ENCODE measurements around the gene TXNL4A. TPM values are rescaled to one million over a fixed set of nuclear protein-coding genes. Genes with fewer than 3 reads are reported as not detected.

Gene TXNL4A
- polyA plus RNA-seq, 1 of the 3 experiments (the other 2 are of a cell fraction) = 158 TPM

DNA sequence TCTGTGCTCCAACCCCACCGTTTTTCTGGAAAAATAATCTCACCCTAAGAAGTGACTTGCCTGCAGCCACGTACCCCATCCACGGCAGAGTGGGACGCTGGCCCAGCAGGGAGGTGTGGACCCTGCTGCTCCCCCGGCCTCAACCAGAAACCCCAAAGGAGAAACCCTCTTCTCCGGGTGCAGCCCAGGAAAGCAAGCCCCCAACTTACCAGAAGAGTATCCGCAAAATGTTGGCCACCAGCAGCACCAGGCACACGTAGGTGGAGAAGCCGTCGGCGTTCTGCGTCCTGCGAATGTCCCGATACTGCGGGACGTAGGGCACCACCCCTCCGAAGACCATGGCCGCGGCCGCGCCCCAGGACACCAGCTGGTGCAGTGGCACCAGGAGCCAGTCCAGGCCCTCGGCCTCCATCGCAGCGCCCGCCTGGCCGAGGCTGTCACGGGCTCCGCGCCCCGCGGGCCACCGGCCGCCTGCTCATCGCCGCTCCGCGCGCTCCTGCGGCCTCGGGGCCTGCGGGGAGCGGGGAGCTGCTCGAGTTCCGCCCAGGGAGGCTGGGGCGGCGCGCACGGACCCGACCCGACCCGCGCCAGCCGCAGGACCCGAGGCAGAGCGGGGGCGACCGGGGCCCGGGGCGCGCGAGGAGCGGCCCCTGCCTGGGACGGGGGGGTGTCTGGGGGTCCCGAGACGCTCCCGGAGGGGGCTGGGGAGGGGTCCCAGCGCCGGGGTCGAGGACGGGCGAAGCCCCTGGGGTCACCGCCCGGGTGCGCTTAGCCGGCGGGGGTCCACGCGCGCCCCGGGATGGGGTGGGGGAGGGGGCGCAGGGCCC, 37.6 kb downstream of the TXNL4A start:
- 3% methylated on average over 26 of the region's 81 CpGs for WGBS (ENCODE audit: low lambda C conversion rate)
- Histone ChIP-seq H3K79me2 (ENCODE audit: insufficient read depth) (peaks cover 34% of the 10 kb centered on the region), H3K4me2 (peak overlapping the region; percentile 87), H3K9me3 (no peaks in the 10 kb centered on the region), H3F3A (replicated peaks; ENCODE audit: insufficient read depth) (no peaks in the 10 kb centered on the region), H3K27ac (ENCODE audit: low read depth in 2 of 2, low read length in 1 of 2) (no peak overlapping the region; a peak in 1 of 4 replicates), H3K4me3 (ENCODE audit: low read depth in 2 of 2, low read length in 1 of 2) (peak overlapping the region; percentile 67 to 77), H3K27me3 (ENCODE audit: insufficient read depth) (no peaks in the 10 kb centered on the region), H3K9ac (peak overlapping the region; percentile 61), H3K9me2 (no peaks in the 10 kb centered on the region), H4K20me1 (ENCODE audit: insufficient read depth) (peaks cover 13% of the 10 kb centered on the region; the same call in 1 of the 2 replicates), H2AFZ (ENCODE audit: low read depth) (no peak overlapping the region), H3K36me3 (replicated peaks in 1 of 2; ENCODE audit: control insufficient read depth in 1 of 2, insufficient read depth in 2 of 2, low read length in 1 of 2) (peaks cover 0 to 3% of the 10 kb centered on the region in 2 experiments), H3K4me1 (ENCODE audit: control insufficient read depth in 1 of 2, insufficient read depth in 2 of 2, low read depth in 1 of 2, low read length in 1 of 2) (peaks cover 4 to 5% of the 10 kb centered on the region in 2 experiments; a peak in 1 of 4 replicates)
- CTCF ChIA-PET = interaction anchor here (0.6 kb wide), 1 partner anchor 72 kb away, joined by 3 read pairs; no protein-coding TSS in a partner anchor
- DNase-seq = peak; percentile 84
- POLR2A ChIA-PET = no interaction called here
- TF ChIP-seq, protein P1, sequence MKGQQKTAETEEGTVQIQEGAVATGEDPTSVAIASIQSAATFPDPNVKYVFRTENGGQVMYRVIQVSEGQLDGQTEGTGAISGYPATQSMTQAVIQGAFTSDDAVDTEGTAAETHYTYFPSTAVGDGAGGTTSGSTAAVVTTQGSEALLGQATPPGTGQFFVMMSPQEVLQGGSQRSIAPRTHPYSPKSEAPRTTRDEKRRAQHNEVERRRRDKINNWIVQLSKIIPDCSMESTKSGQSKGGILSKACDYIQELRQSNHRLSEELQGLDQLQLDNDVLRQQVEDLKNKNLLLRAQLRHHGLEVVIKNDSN (IDR thresholded peaks at IDR 0.05; ENCODE audit: borderline replicate concordance, low read depth) = no peak
- TF ChIP-seq FOXJ3 (CRISPR knock-in tag; IDR thresholded peaks at IDR 0.05) = no peak
- no peak for TF ChIP-seq CHD2 (IDR thresholded peaks at IDR 0.05; ENCODE audit: low read length, partially characterized antibody)
- no peak for TF ChIP-seq SIN3A (IDR thresholded peaks at IDR 0.05; ENCODE audit: borderline replicate concordance, low read depth, low read length)
- TF ChIP-seq, protein P2, sequence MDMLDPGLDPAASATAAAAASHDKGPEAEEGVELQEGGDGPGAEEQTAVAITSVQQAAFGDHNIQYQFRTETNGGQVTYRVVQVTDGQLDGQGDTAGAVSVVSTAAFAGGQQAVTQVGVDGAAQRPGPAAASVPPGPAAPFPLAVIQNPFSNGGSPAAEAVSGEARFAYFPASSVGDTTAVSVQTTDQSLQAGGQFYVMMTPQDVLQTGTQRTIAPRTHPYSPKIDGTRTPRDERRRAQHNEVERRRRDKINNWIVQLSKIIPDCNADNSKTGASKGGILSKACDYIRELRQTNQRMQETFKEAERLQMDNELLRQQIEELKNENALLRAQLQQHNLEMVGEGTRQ (IDR thresholded peaks at IDR 0.05; ENCODE audit: borderline replicate concordance, low read depth, low read length) = no peak
- no peak for TF ChIP-seq TCF12 (IDR thresholded peaks at IDR 0.05)
- TF ChIP-seq TAF1 (IDR thresholded peaks at IDR 0.05; ENCODE audit: borderline replicate concordance, low read depth, low read length) = no peak
- TF ChIP-seq RFX5 (IDR thresholded peaks at IDR 0.05; ENCODE audit: low read length) = no peak
- TF ChIP-seq FOSL2 (IDR thresholded peaks at IDR 0.05; ENCODE audit: borderline replicate concordance, low read depth) = no peak
- TF ChIP-seq TEAD4 (IDR thresholded peaks at IDR 0.05; ENCODE audit: borderline replicate concordance, insufficient read depth) = no peak
- TF ChIP-seq JUND (IDR thresholded peaks at IDR 0.05) = no peak
- TF ChIP-seq NRF1 (IDR thresholded peaks at IDR 0.05; ENCODE audit: low read depth, low read length) = no peak
- TF ChIP-seq YY1 (IDR thresholded peaks at IDR 0.05; ENCODE audit: low read depth) = no peak
- TF ChIP-seq, protein P3, sequence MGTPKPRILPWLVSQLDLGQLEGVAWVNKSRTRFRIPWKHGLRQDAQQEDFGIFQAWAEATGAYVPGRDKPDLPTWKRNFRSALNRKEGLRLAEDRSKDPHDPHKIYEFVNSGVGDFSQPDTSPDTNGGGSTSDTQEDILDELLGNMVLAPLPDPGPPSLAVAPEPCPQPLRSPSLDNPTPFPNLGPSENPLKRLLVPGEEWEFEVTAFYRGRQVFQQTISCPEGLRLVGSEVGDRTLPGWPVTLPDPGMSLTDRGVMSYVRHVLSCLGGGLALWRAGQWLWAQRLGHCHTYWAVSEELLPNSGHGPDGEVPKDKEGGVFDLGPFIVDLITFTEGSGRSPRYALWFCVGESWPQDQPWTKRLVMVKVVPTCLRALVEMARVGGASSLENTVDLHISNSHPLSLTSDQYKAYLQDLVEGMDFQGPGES (IDR thresholded peaks at IDR 0.05; ENCODE audit: low read depth, low read length) = no peak
- TF ChIP-seq MEF2A (IDR thresholded peaks at IDR 0.05; ENCODE audit: borderline replicate concordance, low read depth) = no peak
- TF ChIP-seq, protein P4, sequence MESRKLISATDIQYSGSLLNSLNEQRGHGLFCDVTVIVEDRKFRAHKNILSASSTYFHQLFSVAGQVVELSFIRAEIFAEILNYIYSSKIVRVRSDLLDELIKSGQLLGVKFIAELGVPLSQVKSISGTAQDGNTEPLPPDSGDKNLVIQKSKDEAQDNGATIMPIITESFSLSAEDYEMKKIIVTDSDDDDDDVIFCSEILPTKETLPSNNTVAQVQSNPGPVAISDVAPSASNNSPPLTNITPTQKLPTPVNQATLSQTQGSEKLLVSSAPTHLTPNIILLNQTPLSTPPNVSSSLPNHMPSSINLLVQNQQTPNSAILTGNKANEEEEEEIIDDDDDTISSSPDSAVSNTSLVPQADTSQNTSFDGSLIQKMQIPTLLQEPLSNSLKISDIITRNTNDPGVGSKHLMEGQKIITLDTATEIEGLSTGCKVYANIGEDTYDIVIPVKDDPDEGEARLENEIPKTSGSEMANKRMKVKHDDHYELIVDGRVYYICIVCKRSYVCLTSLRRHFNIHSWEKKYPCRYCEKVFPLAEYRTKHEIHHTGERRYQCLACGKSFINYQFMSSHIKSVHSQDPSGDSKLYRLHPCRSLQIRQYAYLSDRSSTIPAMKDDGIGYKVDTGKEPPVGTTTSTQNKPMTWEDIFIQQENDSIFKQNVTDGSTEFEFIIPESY (IDR thresholded peaks at IDR 0.05; ENCODE audit: borderline replicate concordance, low read depth) = no peak
- no peak for TF ChIP-seq ELF1 (IDR thresholded peaks at IDR 0.05)
- no peak for TF ChIP-seq GATA2 (CRISPR knock-in tag; IDR thresholded peaks at IDR 0.05)
- TF ChIP-seq, protein P5, sequence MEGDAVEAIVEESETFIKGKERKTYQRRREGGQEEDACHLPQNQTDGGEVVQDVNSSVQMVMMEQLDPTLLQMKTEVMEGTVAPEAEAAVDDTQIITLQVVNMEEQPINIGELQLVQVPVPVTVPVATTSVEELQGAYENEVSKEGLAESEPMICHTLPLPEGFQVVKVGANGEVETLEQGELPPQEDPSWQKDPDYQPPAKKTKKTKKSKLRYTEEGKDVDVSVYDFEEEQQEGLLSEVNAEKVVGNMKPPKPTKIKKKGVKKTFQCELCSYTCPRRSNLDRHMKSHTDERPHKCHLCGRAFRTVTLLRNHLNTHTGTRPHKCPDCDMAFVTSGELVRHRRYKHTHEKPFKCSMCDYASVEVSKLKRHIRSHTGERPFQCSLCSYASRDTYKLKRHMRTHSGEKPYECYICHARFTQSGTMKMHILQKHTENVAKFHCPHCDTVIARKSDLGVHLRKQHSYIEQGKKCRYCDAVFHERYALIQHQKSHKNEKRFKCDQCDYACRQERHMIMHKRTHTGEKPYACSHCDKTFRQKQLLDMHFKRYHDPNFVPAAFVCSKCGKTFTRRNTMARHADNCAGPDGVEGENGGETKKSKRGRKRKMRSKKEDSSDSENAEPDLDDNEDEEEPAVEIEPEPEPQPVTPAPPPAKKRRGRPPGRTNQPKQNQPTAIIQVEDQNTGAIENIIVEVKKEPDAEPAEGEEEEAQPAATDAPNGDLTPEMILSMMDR (IDR thresholded peaks at IDR 0.05) = no peak

Measured in SK-N-SH (cell line).